Esophagus muscularis mucosa (tissue), 4 donors: ENCODE data around the gene SLC25A29.

Source experiments
- EP300 ChIP-seq: sonication (generic); formaldehyde crosslinking; IDR thresholded peaks from one replicate; pipeline ENCODE4 v1.6.1; 2017; ENCODE audit warnings: antibody characterized with exemption
- POLR2A ChIP-seq: fragments of 450-650 bp; IDR thresholded peaks from one replicate; pipeline ENCODE4 v1.6.1; 2017; ENCODE audit warnings: antibody characterized with exemption, moderate library complexity, mild to moderate bottlenecking, low read depth
- TF ChIP-seq, protein P1 (sequence below), 3 experiments: fragments of 200-600 bp in 2 of 3; fragments of 450-650 bp in 1 of 3; sonication (generic) in 2 of 3; IDR thresholded peaks; one replicate each; pipeline ENCODE4 v1.5.1; 2017 to 2019; ENCODE audit warnings: antibody characterized with exemption in 3 of 3, mild to moderate bottlenecking in 2 of 3, moderate library complexity in 1 of 3

- TF ChIP-seq, protein P1, sequence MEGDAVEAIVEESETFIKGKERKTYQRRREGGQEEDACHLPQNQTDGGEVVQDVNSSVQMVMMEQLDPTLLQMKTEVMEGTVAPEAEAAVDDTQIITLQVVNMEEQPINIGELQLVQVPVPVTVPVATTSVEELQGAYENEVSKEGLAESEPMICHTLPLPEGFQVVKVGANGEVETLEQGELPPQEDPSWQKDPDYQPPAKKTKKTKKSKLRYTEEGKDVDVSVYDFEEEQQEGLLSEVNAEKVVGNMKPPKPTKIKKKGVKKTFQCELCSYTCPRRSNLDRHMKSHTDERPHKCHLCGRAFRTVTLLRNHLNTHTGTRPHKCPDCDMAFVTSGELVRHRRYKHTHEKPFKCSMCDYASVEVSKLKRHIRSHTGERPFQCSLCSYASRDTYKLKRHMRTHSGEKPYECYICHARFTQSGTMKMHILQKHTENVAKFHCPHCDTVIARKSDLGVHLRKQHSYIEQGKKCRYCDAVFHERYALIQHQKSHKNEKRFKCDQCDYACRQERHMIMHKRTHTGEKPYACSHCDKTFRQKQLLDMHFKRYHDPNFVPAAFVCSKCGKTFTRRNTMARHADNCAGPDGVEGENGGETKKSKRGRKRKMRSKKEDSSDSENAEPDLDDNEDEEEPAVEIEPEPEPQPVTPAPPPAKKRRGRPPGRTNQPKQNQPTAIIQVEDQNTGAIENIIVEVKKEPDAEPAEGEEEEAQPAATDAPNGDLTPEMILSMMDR (IDR thresholded peaks at IDR 0.05): no peak
- no peak for TF ChIP-seq POLR2A
- TF ChIP-seq EP300: no peak
These were observed 2.3 kb downstream of the SLC25A29 start for GRCh38 chr14:100303925-100304324.
